HCT116 (cell line): ENCODE data around the gene SLC27A3. TPM values are rescaled to one million over a fixed set of nuclear protein-coding genes. Genes with fewer than 3 reads are reported as not detected.

ENCODE experiments used
- CBX3 ChIP-seq: IDR thresholded peaks from 2 replicates; pipeline ENCODE4 v1.6.1; 2012; ENCODE audit warnings: low read depth
- CEBPB ChIP-seq: IDR thresholded peaks from 2 replicates; pipeline ENCODE4 v1.6.1; 2012; ENCODE audit warnings: low read depth
- EGR1 ChIP-seq: IDR thresholded peaks from 2 replicates; pipeline ENCODE4 v1.6.1; 2012; ENCODE audit warnings: low read depth
- ELF1 ChIP-seq: IDR thresholded peaks from 2 replicates; pipeline ENCODE4 v1.6.1; 2012; ENCODE audit warnings: low read depth, borderline replicate concordance
- JUND ChIP-seq: IDR thresholded peaks from 2 replicates; pipeline ENCODE4 v1.6.1; 2012
- POLR2A ChIP-seq: IDR thresholded peaks from 2 replicates; pipeline ENCODE4 v1.7.0; 2011; ENCODE audit warnings: borderline replicate concordance; ENCODE audit not compliant: insufficient read depth, insufficient read length; ENCODE audit errors: extremely low read depth
- POLR2AphosphoS5 ChIP-seq: IDR thresholded peaks from 2 replicates; pipeline ENCODE4 v1.6.1; 2011; ENCODE audit warnings: mild to moderate bottlenecking, low read depth, low read length, moderate library complexity
- REST ChIP-seq: IDR thresholded peaks from 2 replicates; pipeline ENCODE4 v1.6.1; 2012; ENCODE audit warnings: low read depth
- SP1 ChIP-seq: IDR thresholded peaks from 2 replicates; pipeline ENCODE4 v1.6.1; 2012; ENCODE audit warnings: low read depth
- YY1 ChIP-seq: IDR thresholded peaks from 2 replicates; pipeline ENCODE4 v1.6.1; 2011; ENCODE audit warnings: low read length, low read depth, moderate library complexity, mild to moderate bottlenecking; ENCODE audit not compliant: insufficient replicate concordance; ENCODE audit errors: extremely low read depth
- ZFX ChIP-seq: fragments of 450-650 bp; IDR thresholded peaks from 2 replicates; pipeline ENCODE4 v1.6.1; 2017
- ZNF274 ChIP-seq: fragments of 200-500 bp; sonication (Bioruptor generic); IDR thresholded peaks from 2 replicates; pipeline ENCODE4 v1.6.1; 2014; ENCODE audit warnings: mild to moderate bottlenecking, low read depth, low read length, inconsistent platforms
- total RNA-seq: library from RNA; stranded (reverse); gene quantifications from one replicate; pipeline ENCODE4 v1.2.1, GENCODE V29; 2021; ENCODE audit not compliant: unreplicated experiment
- TF ChIP-seq, protein P1 (sequence below): IDR thresholded peaks from 2 replicates; pipeline ENCODE4 v1.6.1; 2011; ENCODE audit warnings: mild to moderate bottlenecking, low read length, moderate library complexity; ENCODE audit not compliant: insufficient replicate concordance; ENCODE audit errors: extremely low read depth

SLC27A3 gene
- total RNA-seq, 1 experiment from 2014 or later: 14.3 TPM

- TF ChIP-seq REST (no peak), JUND (no peak), EGR1 (no peak), YY1 (no peak), CEBPB (no peak), ELF1 (no peak), SP1 (no peak), POLR2A (no peak), ZFX (no peak), CBX3 (no peak), POLR2AphosphoS5 (no peak), ZNF274 (no peak)
- TF ChIP-seq, protein P1, sequence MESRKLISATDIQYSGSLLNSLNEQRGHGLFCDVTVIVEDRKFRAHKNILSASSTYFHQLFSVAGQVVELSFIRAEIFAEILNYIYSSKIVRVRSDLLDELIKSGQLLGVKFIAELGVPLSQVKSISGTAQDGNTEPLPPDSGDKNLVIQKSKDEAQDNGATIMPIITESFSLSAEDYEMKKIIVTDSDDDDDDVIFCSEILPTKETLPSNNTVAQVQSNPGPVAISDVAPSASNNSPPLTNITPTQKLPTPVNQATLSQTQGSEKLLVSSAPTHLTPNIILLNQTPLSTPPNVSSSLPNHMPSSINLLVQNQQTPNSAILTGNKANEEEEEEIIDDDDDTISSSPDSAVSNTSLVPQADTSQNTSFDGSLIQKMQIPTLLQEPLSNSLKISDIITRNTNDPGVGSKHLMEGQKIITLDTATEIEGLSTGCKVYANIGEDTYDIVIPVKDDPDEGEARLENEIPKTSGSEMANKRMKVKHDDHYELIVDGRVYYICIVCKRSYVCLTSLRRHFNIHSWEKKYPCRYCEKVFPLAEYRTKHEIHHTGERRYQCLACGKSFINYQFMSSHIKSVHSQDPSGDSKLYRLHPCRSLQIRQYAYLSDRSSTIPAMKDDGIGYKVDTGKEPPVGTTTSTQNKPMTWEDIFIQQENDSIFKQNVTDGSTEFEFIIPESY: no peak
Observed at GRCh38 chr1:153768316-153769181, 6.7 kb upstream of the SLC27A3 start (continued).
